NCI-H1436 (cell line): ENCODE measurements around the gene TMEM97.

ENCODE experiments used
- DNase-seq: peaks from one replicate; lab custom pipeline; 2025; lab: John Stamatoyannopoulos, UW

The TMEM97 gene

GRCh38 chr17:28317099-28317965 lies 1.7 kb upstream of the TMEM97 start:
- no peak for DNase-seq

DNA sequence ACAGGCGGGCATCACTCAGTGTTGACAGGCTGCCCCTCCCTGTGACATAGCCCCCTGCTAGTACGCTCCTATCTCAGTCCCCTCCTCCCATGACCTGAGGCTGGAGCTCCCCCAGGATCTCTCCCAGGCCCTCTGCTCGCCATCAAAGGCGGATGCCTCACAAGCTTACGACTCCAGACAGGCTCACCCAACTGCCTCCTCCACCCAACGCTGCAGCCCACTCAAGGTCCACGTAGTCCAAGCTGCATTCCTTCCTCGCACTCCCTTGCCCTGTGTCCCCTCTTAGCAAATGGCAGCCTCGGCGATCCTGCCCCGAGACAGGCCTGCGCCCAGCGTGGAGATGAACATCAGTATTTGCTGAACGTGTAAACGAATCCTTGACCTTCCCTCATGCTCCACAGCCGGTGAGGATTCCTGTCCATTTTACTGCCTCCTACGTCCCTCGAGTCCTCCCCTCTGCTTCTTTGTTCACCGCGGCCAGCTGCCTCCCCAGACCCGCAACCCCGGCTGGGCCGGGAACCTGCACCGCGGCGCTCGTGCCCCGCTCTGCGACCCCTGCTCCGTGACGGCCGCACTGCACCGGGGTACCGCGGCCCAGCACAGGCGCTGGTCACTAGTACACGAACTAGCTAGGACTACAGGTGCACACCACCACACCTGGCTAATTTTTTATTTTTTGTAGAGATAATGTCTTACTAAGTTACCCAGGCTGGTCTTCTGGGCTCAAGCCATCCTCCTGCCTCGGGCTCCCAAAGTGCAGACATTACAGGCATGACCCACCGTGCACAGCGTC lies 838 bp upstream of the TMEM97 start:
- peak; percentile 10 for DNase-seq

DNA sequence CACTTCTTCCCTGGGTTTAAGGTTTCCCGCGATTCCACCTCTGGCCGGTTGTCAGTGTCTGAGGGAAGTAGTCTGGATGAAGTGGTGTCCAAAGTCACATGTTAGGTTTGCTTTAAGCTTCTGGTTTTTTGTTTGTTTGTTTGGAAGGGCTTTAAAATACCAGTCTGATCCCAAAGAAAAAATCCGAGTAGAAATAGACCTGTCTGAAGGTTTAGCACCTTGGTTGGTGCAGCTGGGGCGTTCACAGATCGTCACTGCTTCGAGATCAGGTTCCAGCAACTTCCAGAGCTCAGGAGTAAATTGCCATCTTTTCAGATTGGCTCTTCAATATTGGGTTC lies 567 bp downstream of the TMEM97 start:
- no peak for DNase-seq

GRCh38 chr17:28320215-28321061 lies 1.4 kb downstream of the TMEM97 start:
- DNase-seq = no peak

- no peak for DNase-seq
Observed at GRCh38 chr17:28324267-28324745, 5.3 kb downstream of the TMEM97 start.

GRCh38 chr17:28324781-28325180 lies 5.8 kb downstream of the TMEM97 start:
- no peak for DNase-seq

GRCh38 chr17:28325211-28325610 lies 6.2 kb downstream of the TMEM97 start:
- no peak for DNase-seq

DNA sequence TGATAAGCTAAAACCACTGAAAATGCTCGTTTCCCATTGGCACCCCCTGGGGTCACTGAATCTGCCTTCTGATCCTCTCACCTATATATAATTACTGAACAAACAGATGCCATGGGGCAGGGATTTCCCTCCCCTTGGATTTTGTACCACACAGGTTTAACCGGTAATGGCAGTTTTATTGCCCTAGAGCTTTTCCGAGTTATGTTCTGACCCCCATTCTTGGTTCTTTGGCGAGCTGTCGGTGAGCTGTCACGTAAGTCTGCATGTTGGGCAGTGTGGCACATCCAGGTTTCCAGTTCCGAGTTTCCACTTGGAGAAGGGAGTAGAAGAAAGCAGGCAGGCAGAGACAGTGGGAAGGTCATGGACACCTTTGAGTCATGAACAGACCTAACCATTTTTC lies 7.1 kb downstream of the TMEM97 start:
- no peak for DNase-seq

- no peak for DNase-seq
Observed at GRCh38 chr17:28327031-28327607, 8.1 kb downstream of the TMEM97 start.

DNA sequence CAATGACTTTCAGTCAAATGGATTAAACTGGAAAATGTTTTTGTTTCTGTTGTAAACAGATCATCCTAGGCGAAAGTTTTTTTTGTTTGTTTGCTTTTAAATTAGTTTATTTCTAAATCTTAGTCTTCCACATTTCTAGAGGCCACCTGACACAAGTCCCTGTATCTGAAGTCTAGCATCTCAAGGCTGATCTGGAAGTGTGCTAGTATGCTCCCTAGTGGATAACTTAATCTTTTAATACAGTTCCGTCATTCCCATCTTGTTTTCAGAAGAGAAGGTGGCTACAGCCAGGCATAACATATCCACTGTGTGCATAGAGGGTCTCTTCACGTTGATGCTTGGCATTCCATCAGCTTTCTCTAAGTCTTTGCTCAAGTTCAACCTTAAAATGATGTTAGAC lies 8.7 kb downstream of the TMEM97 start:
- DNase-seq = no peak

GRCh38 chr17:28328325-28328724 lies 9.3 kb downstream of the TMEM97 start:
- no peak for DNase-seq

DNA sequence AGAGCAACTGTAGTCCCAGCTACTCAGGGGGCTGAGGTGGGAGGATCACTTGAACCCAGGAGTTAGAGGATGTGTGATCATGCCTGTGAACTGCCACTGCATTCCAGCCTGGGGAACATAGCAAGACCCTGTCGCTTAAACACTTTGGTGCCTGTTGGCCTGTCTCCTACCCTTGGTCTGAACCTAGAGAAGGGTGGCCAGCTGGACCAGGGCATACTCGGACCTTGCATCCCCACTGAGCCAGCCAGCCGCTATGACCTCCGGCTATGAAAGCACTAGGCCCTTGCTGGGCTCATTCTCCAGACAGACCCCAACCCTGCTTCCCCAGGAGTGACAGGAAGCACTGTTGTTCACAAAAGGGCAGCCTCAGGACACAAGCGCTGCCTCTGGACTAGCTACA lies 11.7 kb downstream of the TMEM97 start:
- DNase-seq = no peak

DNA sequence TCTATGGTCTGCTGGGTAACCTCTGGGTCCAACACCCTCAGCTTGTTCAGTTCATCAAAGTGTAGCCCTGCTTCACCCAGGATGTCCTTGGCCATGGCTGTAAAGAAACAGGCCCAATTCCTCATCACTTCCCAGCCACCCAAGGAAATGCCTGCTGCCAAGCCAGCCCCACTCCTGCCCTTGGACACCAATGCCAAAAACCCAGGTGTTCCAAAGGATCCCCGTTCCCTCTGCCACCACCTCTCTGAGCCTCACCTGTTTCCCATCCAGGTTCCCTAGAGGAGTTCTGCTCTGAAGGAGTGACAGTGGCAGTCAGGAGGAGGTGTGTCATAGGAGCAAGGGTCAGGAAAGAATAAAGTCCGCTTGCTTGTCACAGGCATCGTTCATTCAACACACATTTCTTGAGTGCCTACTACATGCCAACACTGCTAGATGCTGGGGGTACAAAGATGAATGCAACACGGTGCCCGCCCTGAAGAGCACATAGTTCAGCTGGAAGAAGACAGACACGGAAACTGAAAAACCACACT lies 13.0 kb downstream of the TMEM97 start:
- no peak for DNase-seq

DNA sequence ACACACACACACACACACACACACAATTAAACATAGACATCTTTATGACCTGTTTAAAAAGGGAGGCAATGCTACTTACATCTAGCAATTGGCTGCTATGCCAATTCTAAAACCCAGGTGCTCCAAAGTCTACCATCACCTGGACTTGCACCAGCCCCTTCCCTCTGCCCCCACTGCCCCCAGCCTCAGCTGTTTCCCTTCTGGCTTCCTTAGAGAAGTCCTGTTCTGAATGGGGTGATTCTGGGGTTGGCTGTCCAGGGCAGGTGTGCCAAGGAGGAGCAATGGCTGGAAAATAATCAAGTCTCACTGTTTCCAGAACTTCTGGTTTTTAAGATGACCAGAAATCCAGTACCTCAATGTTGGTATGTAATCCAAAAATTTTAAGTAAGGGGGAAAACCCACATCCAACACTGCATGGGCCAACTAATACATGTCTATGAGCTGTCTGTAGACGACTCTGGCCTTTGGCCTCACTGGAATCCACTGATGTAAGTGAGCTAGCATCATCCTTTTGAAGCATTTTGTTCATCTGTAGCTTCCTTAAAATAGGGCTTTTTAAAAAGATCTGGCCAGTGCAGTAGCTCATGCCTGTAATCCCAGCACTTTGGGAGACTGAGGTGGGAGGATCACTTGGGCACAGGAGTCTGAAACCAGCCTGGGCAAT lies 14.2 kb downstream of the TMEM97 start:
- no peak for DNase-seq

- no peak for DNase-seq
Observed at GRCh38 chr17:28334171-28334570, 15.2 kb downstream of the TMEM97 start.

- DNase-seq = no peak
Observed at GRCh38 chr17:28334666-28335200, 15.7 kb downstream of the TMEM97 start.

DNA sequence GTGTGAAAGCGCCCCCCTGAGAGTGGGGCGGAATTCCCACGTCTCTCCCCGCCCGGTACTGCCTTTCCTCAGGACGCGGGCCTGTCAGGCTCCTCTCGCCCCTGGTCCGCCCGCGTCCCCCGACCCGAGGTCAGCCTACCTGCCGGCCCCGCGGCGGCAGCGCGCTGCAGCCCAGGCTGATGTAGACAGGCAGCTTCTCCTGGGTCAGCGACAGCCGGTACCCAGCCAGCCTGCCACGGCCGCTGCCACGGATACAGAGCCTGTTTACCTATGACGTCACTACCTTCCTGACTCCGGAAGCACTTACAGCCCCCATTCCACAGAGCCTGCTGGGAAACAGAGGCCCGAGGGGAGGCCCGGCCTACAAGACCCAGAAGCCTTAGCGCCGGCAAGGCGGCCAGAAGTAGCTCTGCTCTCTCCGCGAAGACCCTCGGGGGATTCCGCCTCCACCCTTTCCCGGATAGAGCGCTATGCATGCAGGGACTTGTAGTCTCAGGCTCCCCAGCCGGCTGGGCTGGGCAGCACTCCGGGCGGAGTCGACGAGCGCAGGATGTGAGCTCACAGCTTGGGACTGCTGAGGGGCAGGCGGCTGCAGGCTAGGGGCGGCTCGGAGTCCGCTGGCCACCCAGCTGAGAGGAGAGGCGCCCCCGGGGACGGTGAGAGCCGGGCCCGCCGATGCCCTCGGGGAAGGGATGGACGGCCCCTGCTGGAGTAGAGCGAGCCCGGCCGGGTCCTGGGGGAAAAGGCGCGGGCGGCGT lies 16.4 kb downstream of the TMEM97 start, which contains the start of the genes IFT20 and TNFAIP1:
TSS of gene IFT20 (minus strand) at position 272 of the 758 bp plus-strand sequence. CDS start 3,487 bp downstream, outside the sequence.
TSS of gene TNFAIP1 (plus strand) at position 561 of the 758 bp plus-strand sequence. CDS start 3,761 bp downstream, outside the sequence.
- DNase-seq = peak; percentile 100

- DNase-seq = peak; percentile 37
Observed at GRCh38 chr17:28335959-28336871, 17.2 kb downstream of the TMEM97 start.
